Fibroblast of the aortic adventitia (primary cell): ENCODE results near the gene SUSD2. TPM values are rescaled to one million over a fixed set of nuclear protein-coding genes. Genes with fewer than 3 reads are reported as not detected.

Experiments
- total RNA-seq: library from RNA; depleted of rRNA; stranded (reverse); fragments of >200 nt; gene quantifications from 2 replicates; pipeline ENCODE4 v1.2.3, GENCODE V29; 2012; ENCODE audit warnings: low replicate concordance

Gene SUSD2
- total RNA-seq, 1 donor = 0.99 TPM

Other genes starting within 250 kb of the SUSD2 start
- gene GSTT2B, start 220.3 kb upstream of the SUSD2 start, total RNA-seq = 4.9 and 9.0 TPM in 2 replicates
- gene DDTL, start 214.6 kb upstream of the SUSD2 start, total RNA-seq = 0.81 and 1.8 TPM in 2 replicates
- 36.4 and 82.9 TPM in 2 replicates for gene DDT, start 207.0 kb upstream of the SUSD2 start, total RNA-seq
- 0.54 TPM in 1 of 2 replicates, not detected in the other for gene GSTT2, start 201.4 kb upstream of the SUSD2 start, total RNA-seq
- gene GSTT4, start 176.0 kb upstream of the SUSD2 start, total RNA-seq = not detected in 2 replicates
- 49.2 and 70.5 TPM in 2 replicates for gene CABIN1, start 170.2 kb upstream of the SUSD2 start, total RNA-seq
- 4.4 and 27.8 TPM in 2 replicates for gene GGT5, start 63.6 kb downstream of the SUSD2 start, total RNA-seq
- gene SPECC1L, start 89.3 kb downstream of the SUSD2 start, total RNA-seq = 31.0 and 43.2 TPM in 2 replicates
- gene ADORA2A, start 246.1 kb downstream of the SUSD2 start, total RNA-seq = 0.45 and 0.74 TPM in 2 replicates